ENCODE results near the gene COL2A1.

The COL2A1 gene

GRCh38 chr12:47979686-47980085 lies 24.6 kb downstream of the COL2A1 start:
- Mint-ChIP-seq H3K9me3 (no peaks in the 10 kb centered on the region), H3K27ac (no peak overlapping the region), H3K4me1 (no peaks in the 10 kb centered on the region), H3K4me3 (no peak overlapping the region), H3K27me3 (no peaks in the 10 kb centered on the region), H3K36me3 (no peaks in the 10 kb centered on the region)

DNA sequence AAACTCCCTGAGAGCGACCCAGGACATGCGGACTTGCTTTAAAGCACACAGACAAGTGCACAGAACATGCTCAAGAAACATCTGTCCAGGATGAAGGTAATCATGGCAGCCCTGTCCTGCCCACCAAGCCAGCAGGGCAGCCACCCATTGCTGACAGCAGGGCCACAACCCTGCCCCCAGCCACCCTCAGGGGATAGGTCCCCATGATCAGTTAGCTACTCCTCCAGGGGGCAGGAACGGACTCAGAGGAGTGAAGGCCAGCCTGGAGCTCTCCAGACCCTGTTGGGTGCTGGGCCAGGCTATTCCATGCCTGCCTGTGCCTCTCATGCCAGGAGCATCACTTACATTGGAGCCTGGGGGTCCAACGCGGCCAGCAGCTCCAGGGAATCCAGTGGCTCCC lies 25.1 kb downstream of the COL2A1 start:
- no peak overlapping the region for H3K4me3 Mint-ChIP-seq
- H3K27me3 Mint-ChIP-seq, result no peaks in the 10 kb centered on the region
- H3K4me1 Mint-ChIP-seq, result no peaks in the 10 kb centered on the region
- no peak overlapping the region for H3K27ac Mint-ChIP-seq
- H3K36me3 Mint-ChIP-seq, result no peaks in the 10 kb centered on the region
- H3K9me3 Mint-ChIP-seq, result no peaks in the 10 kb centered on the region

- Mint-ChIP-seq H3K9me3 (no peaks in the 10 kb centered on the region), H3K27me3 (no peaks in the 10 kb centered on the region), H3K27ac (no peak overlapping the region), H3K36me3 (no peaks in the 10 kb centered on the region), H3K4me1 (no peaks in the 10 kb centered on the region), H3K4me3 (no peak overlapping the region)
Observed at GRCh38 chr12:47978598-47978873, 25.7 kb downstream of the COL2A1 start.

GRCh38 chr12:47977772-47978597 lies 26.3 kb downstream of the COL2A1 start:
- H3K4me1 Mint-ChIP-seq, result no peaks in the 10 kb centered on the region
- no peak overlapping the region for H3K27ac Mint-ChIP-seq
- no peaks in the 10 kb centered on the region for H3K36me3 Mint-ChIP-seq
- no peaks in the 10 kb centered on the region for H3K27me3 Mint-ChIP-seq
- H3K9me3 Mint-ChIP-seq, result no peaks in the 10 kb centered on the region
- no peak overlapping the region for H3K4me3 Mint-ChIP-seq

DNA sequence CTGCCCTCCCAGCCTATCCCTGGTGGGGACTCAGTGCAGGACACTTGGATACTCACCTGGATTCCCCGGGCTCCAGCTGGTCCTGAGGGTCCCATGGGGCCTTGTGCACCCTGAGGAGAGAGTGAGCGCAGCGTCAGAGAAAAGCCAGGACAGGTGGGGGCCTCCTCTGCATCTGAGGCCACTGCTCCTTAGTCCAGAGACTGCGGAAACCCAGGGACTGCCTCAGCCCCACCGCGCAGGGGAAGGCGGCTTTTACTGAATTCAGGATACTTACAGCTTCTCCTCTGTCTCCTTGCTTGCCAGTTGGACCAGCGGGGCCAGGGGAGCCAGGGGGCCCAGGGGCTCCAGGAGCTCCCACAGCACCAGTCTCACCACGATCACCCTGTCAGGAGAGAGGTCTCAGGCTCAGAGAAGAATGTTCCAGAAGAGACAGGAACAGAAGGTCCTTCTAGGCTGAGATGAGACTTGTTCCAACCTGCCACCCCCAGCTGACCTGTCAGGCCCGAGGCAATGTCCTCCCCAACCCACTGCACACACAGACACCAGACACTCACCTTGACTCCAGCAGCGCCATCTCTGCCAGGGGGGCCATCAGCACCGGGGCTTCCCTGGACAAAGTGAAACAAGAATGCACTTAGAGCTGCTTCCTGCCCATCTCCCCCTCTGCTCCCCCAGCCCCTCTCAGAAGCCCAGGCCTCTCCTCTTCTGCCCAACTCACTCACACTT lies 27.1 kb downstream of the COL2A1 start:
- Mint-ChIP-seq H3K27me3 (no peaks in the 10 kb centered on the region), H3K9me3 (no peaks in the 10 kb centered on the region), H3K27ac (no peak overlapping the region), H3K4me1 (no peaks in the 10 kb centered on the region), H3K36me3 (no peaks in the 10 kb centered on the region), H3K4me3 (no peak overlapping the region)

DNA sequence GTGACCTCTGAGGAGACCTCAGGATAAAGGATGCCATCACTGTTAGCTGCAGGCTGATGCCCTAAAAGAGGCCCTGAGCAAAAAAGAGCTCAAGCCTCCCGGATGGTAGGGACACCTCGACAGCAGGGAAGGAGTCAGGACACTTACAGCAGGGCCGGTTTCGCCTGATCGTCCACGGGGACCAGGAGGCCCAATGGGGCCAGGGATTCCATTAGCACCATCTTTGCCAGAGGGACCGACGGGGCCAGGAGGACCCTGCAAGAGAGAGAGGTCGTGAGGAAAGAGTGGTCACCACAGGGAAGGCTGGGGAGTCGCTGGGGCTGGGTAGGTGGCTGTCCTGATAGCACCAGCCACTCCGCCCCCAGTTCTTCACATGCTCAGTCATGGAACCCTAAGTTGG lies 28.5 kb downstream of the COL2A1 start:
- Mint-ChIP-seq H3K4me3 (no peak overlapping the region), H3K27me3 (no peaks in the 10 kb centered on the region), H3K27ac (no peak overlapping the region), H3K36me3 (no peaks in the 10 kb centered on the region), H3K4me1 (no peaks in the 10 kb centered on the region), H3K9me3 (no peaks in the 10 kb centered on the region)

DNA sequence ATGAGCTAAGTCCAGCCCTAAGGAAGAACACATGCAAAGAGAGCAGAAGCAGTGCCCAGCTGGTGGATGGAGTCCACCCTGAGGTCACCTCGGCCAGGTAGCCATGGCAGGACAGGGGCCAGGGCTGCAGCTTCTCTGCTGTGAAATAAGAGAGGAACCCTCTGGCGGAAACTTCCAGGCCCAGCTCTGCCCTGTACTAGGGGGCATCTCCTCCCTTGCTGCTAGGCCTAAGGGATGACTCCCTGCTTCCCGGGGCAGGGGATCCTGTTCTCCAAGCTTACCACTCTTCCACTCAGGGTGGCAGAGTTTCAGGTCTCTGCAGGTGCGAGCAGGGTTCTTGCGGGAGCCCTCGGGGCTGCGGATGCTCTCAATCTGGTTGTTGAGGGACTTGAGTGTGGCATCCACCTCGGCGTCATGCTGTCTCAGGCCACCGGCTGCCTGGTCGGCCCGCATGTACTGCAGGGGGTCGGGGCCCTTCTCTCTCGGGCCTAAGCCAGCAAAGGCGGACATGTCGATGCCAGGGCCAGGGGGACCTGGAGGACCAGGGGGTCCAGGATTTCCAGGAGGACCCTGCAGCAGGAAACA lies 29.1 kb downstream of the COL2A1 start:
- Mint-ChIP-seq H3K4me1 (no peaks in the 10 kb centered on the region), H3K4me3 (no peak overlapping the region), H3K27ac (no peak overlapping the region), H3K9me3 (no peaks in the 10 kb centered on the region), H3K27me3 (no peaks in the 10 kb centered on the region), H3K36me3 (no peaks in the 10 kb centered on the region)

GRCh38 chr12:47973870-47974269 lies 30.4 kb downstream of the COL2A1 start:
- H3K27ac Mint-ChIP-seq, result no peak overlapping the region
- H3K27me3 Mint-ChIP-seq, result no peaks in the 10 kb centered on the region
- no peaks in the 10 kb centered on the region for H3K9me3 Mint-ChIP-seq
- H3K4me1 Mint-ChIP-seq, result no peaks in the 10 kb centered on the region
- no peaks in the 10 kb centered on the region for H3K36me3 Mint-ChIP-seq
- H3K4me3 Mint-ChIP-seq, result no peak overlapping the region

- Mint-ChIP-seq H3K4me3 (no peak overlapping the region), H3K27ac (no peak overlapping the region), H3K27me3 (no peaks in the 10 kb centered on the region), H3K4me1 (no peaks in the 10 kb centered on the region), H3K36me3 (no peaks in the 10 kb centered on the region), H3K9me3 (no peaks in the 10 kb centered on the region)
Observed at GRCh38 chr12:47972895-47973294, 31.4 kb downstream of the COL2A1 start.

- Mint-ChIP-seq H3K4me3 (no peak overlapping the region), H3K4me1 (peaks cover 14% of the 10 kb centered on the region), H3K27me3 (no peaks in the 10 kb centered on the region), H3K36me3 (no peaks in the 10 kb centered on the region), H3K27ac (no peak overlapping the region), H3K9me3 (no peaks in the 10 kb centered on the region)
Observed at GRCh38 chr12:47970843-47971242, 33.4 kb downstream of the COL2A1 start.

GRCh38 chr12:47969845-47970244 lies 34.4 kb downstream of the COL2A1 start:
- no peaks in the 10 kb centered on the region for H3K27me3 Mint-ChIP-seq
- H3K36me3 Mint-ChIP-seq, result peaks cover 2% of the 10 kb centered on the region

DNA sequence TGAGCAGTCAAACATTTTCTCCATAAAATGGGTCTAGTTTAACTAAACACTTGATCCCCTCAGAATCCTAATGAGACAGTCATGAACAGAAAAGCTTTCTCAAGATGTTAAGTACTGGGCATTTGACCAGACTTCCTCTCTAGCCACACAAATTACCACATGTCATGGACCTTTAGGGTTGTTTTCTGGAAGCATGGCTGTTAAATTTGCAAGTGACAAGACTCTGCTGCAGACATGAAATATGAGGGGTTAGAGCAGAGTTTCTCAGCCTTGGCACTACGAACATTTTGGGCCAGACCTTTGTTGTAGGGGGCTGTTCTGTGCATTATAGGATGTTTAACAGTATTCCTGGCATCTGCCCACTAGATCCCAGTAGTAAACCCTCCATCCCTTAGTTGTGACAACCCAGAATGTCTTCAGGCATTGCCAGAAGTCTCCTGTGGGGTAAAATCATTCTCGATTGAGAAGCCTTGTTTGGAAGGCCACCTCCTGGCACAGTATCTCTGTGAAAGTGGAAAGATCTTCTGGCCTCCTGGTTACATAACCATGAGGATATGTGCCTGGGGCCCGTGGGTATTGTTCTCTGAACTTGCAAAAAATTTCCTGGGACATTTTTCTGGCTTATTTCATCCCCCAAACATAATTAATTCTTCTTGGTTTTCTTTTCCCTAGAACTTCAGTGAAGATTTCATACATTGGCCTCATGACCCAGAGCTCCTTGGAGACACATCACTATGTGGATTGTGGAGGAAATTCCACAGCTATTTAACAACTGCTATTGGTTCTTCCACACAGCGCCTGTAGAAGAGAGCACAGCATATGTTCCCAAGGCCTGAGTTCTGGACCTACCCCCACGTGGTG lies 36.6 kb downstream of the COL2A1 start:
- Mint-ChIP-seq H3K27ac (no peak overlapping the region), H3K9me3 (no peaks in the 10 kb centered on the region)

More at GRCh38 chr12:47969845-47970244, 34.4 kb downstream of the COL2A1 start:
- Mint-ChIP-seq H3K27ac (no peak overlapping the region), H3K9me3 (no peaks in the 10 kb centered on the region), H3K4me3 (no peak overlapping the region), H3K4me1 (peaks cover 24% of the 10 kb centered on the region)

DNA sequence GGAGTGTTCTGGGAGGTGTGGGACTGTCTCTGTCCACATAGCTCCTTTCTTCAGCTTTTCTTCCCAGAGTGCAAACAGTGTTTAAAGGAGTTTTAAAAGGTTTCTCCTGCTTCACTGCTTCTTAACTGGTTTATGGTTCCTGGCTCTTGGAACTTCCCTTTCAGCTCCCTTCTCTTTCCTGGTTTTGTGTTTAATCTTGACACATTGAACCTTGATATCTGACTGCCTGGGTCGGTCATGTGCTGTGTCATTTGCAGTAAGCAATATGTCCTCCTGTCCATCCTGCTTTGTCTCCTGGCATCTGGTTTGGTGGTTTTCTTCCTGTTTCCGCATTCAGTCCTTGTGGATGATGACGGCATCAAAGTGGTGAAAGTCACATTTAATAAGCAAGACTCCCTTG lies 38.7 kb downstream of the COL2A1 start:
- no peaks in the 10 kb centered on the region for H3K9me3 Mint-ChIP-seq
- H3K4me1 Mint-ChIP-seq, result peaks cover 44% of the 10 kb centered on the region
- no peaks in the 10 kb centered on the region for H3K27me3 Mint-ChIP-seq
- peak overlapping the region; percentile 1 for H3K4me3 Mint-ChIP-seq
- H3K36me3 Mint-ChIP-seq, result peaks cover 2% of the 10 kb centered on the region
- no peak overlapping the region for H3K27ac Mint-ChIP-seq

More for the DNA sequence above, 36.6 kb downstream of the COL2A1 start:
- Mint-ChIP-seq H3K4me3 (no peak overlapping the region), H3K4me1 (peaks cover 44% of the 10 kb centered on the region), H3K36me3 (peaks cover 2% of the 10 kb centered on the region), H3K27me3 (no peaks in the 10 kb centered on the region)

GRCh38 chr12:47964106-47964728 lies 40.1 kb downstream of the COL2A1 start:
- Mint-ChIP-seq H3K27me3 (no peaks in the 10 kb centered on the region), H3K27ac (peak overlapping the region; percentile 87), H3K4me3 (peak overlapping the region; percentile 100), H3K36me3 (peaks cover 2% of the 10 kb centered on the region), H3K9me3 (no peaks in the 10 kb centered on the region), H3K4me1 (peaks cover 44% of the 10 kb centered on the region)

- peak within 1 kb of the TSS; percentile 100 for H3K4me3 Mint-ChIP-seq
- H3K27ac Mint-ChIP-seq, result peak within 1 kb of the TSS; percentile 87
- H3K27me3 Mint-ChIP-seq, result no peaks in the 10 kb centered on the region
- H3K4me1 Mint-ChIP-seq, result peaks cover 44% of the 10 kb centered on the region
- H3K9me3 Mint-ChIP-seq, result no peaks in the 10 kb centered on the region
- peaks cover 2% of the 10 kb centered on the region for H3K36me3 Mint-ChIP-seq
Observed at GRCh38 chr12:47963340-47964040, 40.8 kb downstream of the COL2A1 start, which contains the start of gene TMEM106C. Gene TMEM106C (plus strand): TSS chr12:47963596. CDS start chr12:47964237, 641 bp downstream.

All from activated naive CD4-positive, alpha-beta T cell treated with anti-CD3 and anti-CD28 coated beads, Interleukin-2, amount 50 U/mL, for 24 hours (primary cell).